ENCODE data around the gene ATL1.

- no peak for TF ChIP-seq POLR2AphosphoS5 (IDR thresholded peaks at IDR 0.05; ENCODE audit: low read depth)
- no peak for TF ChIP-seq CTCF (conservative IDR thresholded peaks at IDR 0.05; ENCODE audit: low read depth in 2 of 2)
- TF ChIP-seq ETS1 (IDR thresholded peaks at IDR 0.05), result no peak
These were observed 110.9 kb downstream of the ATL1 start for GRCh38 chr14:50670866-50671256.

All from GM23338 (cell line).